Retinal pigment epithelial cell (primary cell): ENCODE data around the gene DYRK1A.

Experiments used
- DNase-seq: peaks from one replicate; pipeline ENCODE4 v3.0.0-alpha.2; 2010; ENCODE audit warnings: low read depth
- H3K4me3 ChIP-seq: 2 replicates; pipeline ENCODE4 v1.5.1; 2011; ENCODE audit warnings: mild to moderate bottlenecking, low read length, control low read depth, moderate library complexity
- TF ChIP-seq, protein P1 (sequence below): conservative IDR thresholded peaks from 2 replicates; pipeline ENCODE4 v1.5.1; 2011; ENCODE audit warnings: low read depth, low read length, control low read depth, inconsistent platforms

Gene DYRK1A

GRCh38 chr21:37384416-37384815, 17.8 kb downstream of the DYRK1A start:
- TF ChIP-seq, protein P1, sequence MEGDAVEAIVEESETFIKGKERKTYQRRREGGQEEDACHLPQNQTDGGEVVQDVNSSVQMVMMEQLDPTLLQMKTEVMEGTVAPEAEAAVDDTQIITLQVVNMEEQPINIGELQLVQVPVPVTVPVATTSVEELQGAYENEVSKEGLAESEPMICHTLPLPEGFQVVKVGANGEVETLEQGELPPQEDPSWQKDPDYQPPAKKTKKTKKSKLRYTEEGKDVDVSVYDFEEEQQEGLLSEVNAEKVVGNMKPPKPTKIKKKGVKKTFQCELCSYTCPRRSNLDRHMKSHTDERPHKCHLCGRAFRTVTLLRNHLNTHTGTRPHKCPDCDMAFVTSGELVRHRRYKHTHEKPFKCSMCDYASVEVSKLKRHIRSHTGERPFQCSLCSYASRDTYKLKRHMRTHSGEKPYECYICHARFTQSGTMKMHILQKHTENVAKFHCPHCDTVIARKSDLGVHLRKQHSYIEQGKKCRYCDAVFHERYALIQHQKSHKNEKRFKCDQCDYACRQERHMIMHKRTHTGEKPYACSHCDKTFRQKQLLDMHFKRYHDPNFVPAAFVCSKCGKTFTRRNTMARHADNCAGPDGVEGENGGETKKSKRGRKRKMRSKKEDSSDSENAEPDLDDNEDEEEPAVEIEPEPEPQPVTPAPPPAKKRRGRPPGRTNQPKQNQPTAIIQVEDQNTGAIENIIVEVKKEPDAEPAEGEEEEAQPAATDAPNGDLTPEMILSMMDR: no peak

GRCh38 chr21:37385179-37385765, 18.7 kb downstream of the DYRK1A start:
- no peak overlapping the region for H3K4me3 ChIP-seq
- TF ChIP-seq, protein P1: no peak
- no peak for DNase-seq

More at GRCh38 chr21:37384416-37384815, 17.8 kb downstream of the DYRK1A start:
- no peak for DNase-seq
- no peak overlapping the region for H3K4me3 ChIP-seq

DNA sequence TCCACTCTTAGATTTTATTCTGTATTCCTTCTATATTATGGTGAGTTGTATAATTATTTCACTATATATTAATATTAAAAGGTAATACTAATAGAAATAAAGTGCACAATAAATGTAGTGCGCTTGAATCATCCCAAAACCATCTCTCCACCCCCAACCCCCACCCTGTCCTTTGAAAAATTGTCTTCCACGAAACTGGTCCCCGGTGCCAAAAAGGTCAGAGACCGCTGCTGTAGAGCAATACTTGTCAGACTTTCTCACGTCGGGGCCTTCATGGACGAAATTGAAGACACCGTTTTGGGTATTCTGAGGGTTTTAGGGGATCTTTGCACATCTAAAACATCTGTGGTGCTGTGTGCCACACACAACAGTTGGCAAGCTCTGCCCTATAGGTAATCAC, 19.6 kb downstream of the DYRK1A start:
- TF ChIP-seq, protein P1: no peak
- DNase-seq: no peak
- H3K4me3 ChIP-seq: no peak overlapping the region

DNA sequence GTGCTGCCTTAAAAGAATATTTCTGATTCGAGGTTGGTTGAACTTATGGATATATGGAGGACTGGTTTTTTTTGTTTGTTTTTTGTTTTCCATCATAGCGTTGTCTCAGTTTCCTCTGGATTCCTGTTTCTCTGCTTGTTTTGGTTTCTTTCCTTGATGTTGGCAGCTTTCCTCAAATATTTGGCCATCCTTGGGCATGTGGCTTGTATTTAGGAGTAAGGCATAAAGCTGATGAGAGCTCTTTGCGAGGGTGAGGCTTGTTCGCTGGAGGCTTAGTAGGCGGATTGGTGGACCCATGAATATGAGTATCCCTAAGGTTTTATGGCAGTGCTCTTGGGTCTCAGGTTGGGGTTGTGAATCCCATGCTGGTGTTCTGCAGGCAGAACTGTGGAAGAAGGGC, 22.9 kb downstream of the DYRK1A start:
- H3K4me3 ChIP-seq: no peak overlapping the region
- TF ChIP-seq, protein P1: no peak
- DNase-seq: no peak

- DNase-seq: no peak
- TF ChIP-seq, protein P1: no peak
- no peak overlapping the region for H3K4me3 ChIP-seq
Observed at GRCh38 chr21:37391666-37392065, 25.1 kb downstream of the DYRK1A start.

- no peak for DNase-seq
- no peak overlapping the region for H3K4me3 ChIP-seq
- TF ChIP-seq, protein P1: no peak
Observed at GRCh38 chr21:37392441-37392840, 25.9 kb downstream of the DYRK1A start.

GRCh38 chr21:37393030-37393429, 26.5 kb downstream of the DYRK1A start:
- no peak for DNase-seq
- H3K4me3 ChIP-seq: no peak overlapping the region
- TF ChIP-seq, protein P1: no peak
